Panc1 (cell line): ENCODE data around the gene HLA-G. TPM values are rescaled to one million over a fixed set of nuclear protein-coding genes. Genes with fewer than 3 reads are reported as not detected.

Experiments used
- ATAC-seq: fragments of 200-7000 bp; cut with Tn5 transposase; 2 replicates; pipeline ENCODE4 v1.9.1; 2020; ENCODE audit warnings: mild to moderate bottlenecking, moderate library complexity
- BruUV-seq: library from RNA; stranded (reverse); fragments of 400-500 nt; replicated peaks from 2 replicates; lab custom pipeline; 2021; lab: Mats Ljungman, UMichigan
- CTCF ChIA-PET: fragments of 300-600 bp; sonication (Branson Sonifier 250); formaldehyde crosslinking; loops from one replicate; lab custom pipeline; 2022; ENCODE audit warnings: antibody characterized with exemption; lab: Charles Lee
- POLR2A ChIA-PET: fragments of 300-600 bp; sonication (Branson Sonifier 250); formaldehyde crosslinking; loops from one replicate; lab custom pipeline; 2022; ENCODE audit warnings: antibody characterized with exemption; lab: Charles Lee
- DNase-seq: peaks from one replicate; pipeline ENCODE4 v3.0.0-alpha.2; 2010; ENCODE audit warnings: low read depth, low spot score
- H3K27ac ChIP-seq: 2 replicates; pipeline ENCODE4 v1.5.1; 2011; ENCODE audit warnings: mild to moderate bottlenecking, low read length, inconsistent platforms
- H3K27me3 ChIP-seq: fragments of 200-500 bp; sonication (Bioruptor generic); 2 replicates; pipeline ENCODE4 v1.6.0; 2014; ENCODE audit warnings: low read length, inconsistent platforms; ENCODE audit not compliant: control insufficient read depth, insufficient read depth
- H3K36me3 ChIP-seq: fragments of 200-500 bp; sonication (Bioruptor generic); 2 replicates; pipeline ENCODE4 v1.5.1; 2014; ENCODE audit warnings: inconsistent platforms, mild to moderate bottlenecking, low read length, moderate library complexity; ENCODE audit not compliant: control insufficient read depth, insufficient read depth
- H3K4me1 ChIP-seq: 2 replicates; pipeline ENCODE4 v1.5.1; 2011; ENCODE audit warnings: inconsistent platforms, mild to moderate bottlenecking, low read length, moderate library complexity; ENCODE audit not compliant: control insufficient read depth, insufficient read depth
- H3K4me3 ChIP-seq, 2 experiments: 2 replicates each; pipeline ENCODE4 v1.5.1; 2011 to 2012; ENCODE audit warnings: low read depth in 2 of 2, low read length in 2 of 2, mild to moderate bottlenecking in 2 of 2, inconsistent platforms in 1 of 2, moderate library complexity in 1 of 2
- H3K9me3 ChIP-seq: fragments of 200-500 bp; sonication (Bioruptor generic); 2 replicates; pipeline ENCODE4 v1.5.1; 2014; ENCODE audit warnings: low read depth, mild to moderate bottlenecking, inconsistent platforms, low read length, moderate library complexity; ENCODE audit not compliant: control insufficient read depth, insufficient read depth
- POLR2AphosphoS5 ChIP-seq: IDR thresholded peaks from 2 replicates; pipeline ENCODE4 v1.6.1; 2012; ENCODE audit warnings: mild to moderate bottlenecking, low read depth, low read length, moderate library complexity
- SIN3A ChIP-seq: IDR thresholded peaks from 2 replicates; pipeline ENCODE4 v1.6.1; 2012; ENCODE audit warnings: low read depth, mild to moderate bottlenecking, low read length, moderate library complexity, borderline replicate concordance; ENCODE audit not compliant: insufficient read depth
- TCF7L2 ChIP-seq: IDR thresholded peaks from 2 replicates; pipeline ENCODE4 v1.6.1; 2011; ENCODE audit warnings: mild to moderate bottlenecking, low read depth, low read length, inconsistent platforms
- in situ Hi-C: cut with HindIII; loops from 2 replicates; pipeline ENCODE4 v1.10.0; 2016; ENCODE audit warnings: low sequenced_read_pairs, low pct_unique_long_range_greater_than_20kb
- intact Hi-C: fragments of 100-400 bp; cut with micrococcal nuclease; formaldehyde crosslinking; loops from one replicate; pipeline ENCODE4 v1.10.0; 2022; ENCODE audit not compliant: unreplicated experiment
- total RNA-seq: library from RNA; stranded (reverse); gene quantifications from one replicate; pipeline ENCODE4 v1.2.1, GENCODE V29; 2021; ENCODE audit not compliant: unreplicated experiment
- TF ChIP-seq, protein P1 (sequence below): fragments of 450-650 bp; IDR thresholded peaks from 2 replicates; pipeline ENCODE4 v1.5.1; 2017; ENCODE audit warnings: mild to moderate bottlenecking
- TF ChIP-seq, protein P2 (sequence below), 2 experiments: IDR thresholded peaks; 2 replicates each; pipeline ENCODE4 v1.6.1; 2011 to 2012; ENCODE audit warnings: low read depth in 2 of 2, control low read depth in 1 of 2, low read length in 1 of 2, mild to moderate bottlenecking in 1 of 2, moderate library complexity in 1 of 2; ENCODE audit not compliant: insufficient read depth in 1 of 2

Gene HLA-G
- total RNA-seq, 1 experiment from 2014 or later: 0.62 TPM

DNA sequence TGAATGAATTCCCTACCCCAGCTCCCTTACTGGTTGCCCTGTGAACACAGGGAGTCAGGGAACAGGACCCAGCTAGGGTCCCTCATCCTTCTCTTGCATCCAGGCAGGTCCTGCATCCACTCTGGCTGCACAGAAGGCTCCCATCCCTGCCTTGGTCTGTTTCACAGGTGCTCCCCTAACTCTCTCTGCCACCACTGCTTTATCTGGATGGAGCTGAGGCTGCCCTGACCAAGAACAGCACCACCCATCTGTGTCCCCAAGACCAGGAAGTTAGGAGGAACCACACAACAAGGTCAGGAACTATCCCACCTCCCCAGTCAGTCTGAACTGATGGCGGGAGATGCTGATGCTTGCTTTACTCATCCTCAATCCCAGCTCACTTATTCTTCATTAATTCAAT lies 16.2 kb upstream of the HLA-G start:
- intact Hi-C loops (no loop called here), in situ Hi-C loops (no loop called here)
- no peaks in the 10 kb centered on the region for H3K36me3 ChIP-seq
- H3K27me3 ChIP-seq: peaks cover 25% of the 10 kb centered on the region
- ChIA-PET POLR2A (interaction anchor here (0.5 kb wide), 1 partner anchor 167 kb away, joined by 8 read pairs; no protein-coding TSS in a partner anchor), CTCF (no interaction called here)
- H3K4me3 ChIP-seq: no peak overlapping the region
- TF ChIP-seq SIN3A (no peak), TCF7L2 (no peak), POLR2AphosphoS5 (no peak)
- TF ChIP-seq, protein P1, sequence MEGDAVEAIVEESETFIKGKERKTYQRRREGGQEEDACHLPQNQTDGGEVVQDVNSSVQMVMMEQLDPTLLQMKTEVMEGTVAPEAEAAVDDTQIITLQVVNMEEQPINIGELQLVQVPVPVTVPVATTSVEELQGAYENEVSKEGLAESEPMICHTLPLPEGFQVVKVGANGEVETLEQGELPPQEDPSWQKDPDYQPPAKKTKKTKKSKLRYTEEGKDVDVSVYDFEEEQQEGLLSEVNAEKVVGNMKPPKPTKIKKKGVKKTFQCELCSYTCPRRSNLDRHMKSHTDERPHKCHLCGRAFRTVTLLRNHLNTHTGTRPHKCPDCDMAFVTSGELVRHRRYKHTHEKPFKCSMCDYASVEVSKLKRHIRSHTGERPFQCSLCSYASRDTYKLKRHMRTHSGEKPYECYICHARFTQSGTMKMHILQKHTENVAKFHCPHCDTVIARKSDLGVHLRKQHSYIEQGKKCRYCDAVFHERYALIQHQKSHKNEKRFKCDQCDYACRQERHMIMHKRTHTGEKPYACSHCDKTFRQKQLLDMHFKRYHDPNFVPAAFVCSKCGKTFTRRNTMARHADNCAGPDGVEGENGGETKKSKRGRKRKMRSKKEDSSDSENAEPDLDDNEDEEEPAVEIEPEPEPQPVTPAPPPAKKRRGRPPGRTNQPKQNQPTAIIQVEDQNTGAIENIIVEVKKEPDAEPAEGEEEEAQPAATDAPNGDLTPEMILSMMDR: no peak
- TF ChIP-seq, protein P2, sequence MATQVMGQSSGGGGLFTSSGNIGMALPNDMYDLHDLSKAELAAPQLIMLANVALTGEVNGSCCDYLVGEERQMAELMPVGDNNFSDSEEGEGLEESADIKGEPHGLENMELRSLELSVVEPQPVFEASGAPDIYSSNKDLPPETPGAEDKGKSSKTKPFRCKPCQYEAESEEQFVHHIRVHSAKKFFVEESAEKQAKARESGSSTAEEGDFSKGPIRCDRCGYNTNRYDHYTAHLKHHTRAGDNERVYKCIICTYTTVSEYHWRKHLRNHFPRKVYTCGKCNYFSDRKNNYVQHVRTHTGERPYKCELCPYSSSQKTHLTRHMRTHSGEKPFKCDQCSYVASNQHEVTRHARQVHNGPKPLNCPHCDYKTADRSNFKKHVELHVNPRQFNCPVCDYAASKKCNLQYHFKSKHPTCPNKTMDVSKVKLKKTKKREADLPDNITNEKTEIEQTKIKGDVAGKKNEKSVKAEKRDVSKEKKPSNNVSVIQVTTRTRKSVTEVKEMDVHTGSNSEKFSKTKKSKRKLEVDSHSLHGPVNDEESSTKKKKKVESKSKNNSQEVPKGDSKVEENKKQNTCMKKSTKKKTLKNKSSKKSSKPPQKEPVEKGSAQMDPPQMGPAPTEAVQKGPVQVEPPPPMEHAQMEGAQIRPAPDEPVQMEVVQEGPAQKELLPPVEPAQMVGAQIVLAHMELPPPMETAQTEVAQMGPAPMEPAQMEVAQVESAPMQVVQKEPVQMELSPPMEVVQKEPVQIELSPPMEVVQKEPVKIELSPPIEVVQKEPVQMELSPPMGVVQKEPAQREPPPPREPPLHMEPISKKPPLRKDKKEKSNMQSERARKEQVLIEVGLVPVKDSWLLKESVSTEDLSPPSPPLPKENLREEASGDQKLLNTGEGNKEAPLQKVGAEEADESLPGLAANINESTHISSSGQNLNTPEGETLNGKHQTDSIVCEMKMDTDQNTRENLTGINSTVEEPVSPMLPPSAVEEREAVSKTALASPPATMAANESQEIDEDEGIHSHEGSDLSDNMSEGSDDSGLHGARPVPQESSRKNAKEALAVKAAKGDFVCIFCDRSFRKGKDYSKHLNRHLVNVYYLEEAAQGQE (IDR thresholded peaks at IDR 0.05; ENCODE audit: insufficient read depth in 1 of 2, low read depth in 2 of 2, low read length in 1 of 2): no peak
- BruUV-seq: no TSS peak
- DNase-seq: no peak
- no peak for ATAC-seq
- no peaks in the 10 kb centered on the region for H3K9me3 ChIP-seq
- H3K4me1 ChIP-seq: no peaks in the 10 kb centered on the region
- H3K27ac ChIP-seq: no peak overlapping the region

DNA sequence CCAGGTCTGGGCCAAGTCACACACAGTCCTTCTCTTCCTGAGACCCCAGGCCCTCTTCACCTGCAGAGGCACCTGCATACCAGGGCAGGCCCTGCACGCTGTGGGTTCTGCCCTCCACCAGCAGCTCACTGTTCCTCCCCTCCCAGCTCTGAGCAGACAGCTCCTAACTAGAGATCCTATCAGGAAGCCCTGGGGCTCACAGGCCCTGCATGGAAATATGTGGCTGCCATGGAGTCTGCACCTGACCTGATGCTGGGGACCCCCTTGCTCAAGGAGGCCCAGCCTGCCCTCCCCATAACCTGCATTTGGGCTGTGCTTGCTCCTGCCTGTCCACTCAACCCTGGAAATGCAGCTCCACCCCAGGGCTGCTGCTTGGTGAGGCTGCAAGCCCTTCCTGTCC lies 14.6 kb upstream of the HLA-G start:
- no peaks in the 10 kb centered on the region for H3K4me1 ChIP-seq
- no peaks in the 10 kb centered on the region for H3K9me3 ChIP-seq
- DNase-seq: no peak
- no peak overlapping the region for H3K4me3 ChIP-seq
- in situ Hi-C loops (no loop called here), intact Hi-C loops (no loop called here)
- POLR2A ChIA-PET: no interaction called here
- peaks cover 14% of the 10 kb centered on the region for H3K27me3 ChIP-seq
- CTCF ChIA-PET: interaction anchor here (0.6 kb wide), 1 partner anchor 138 kb away, joined by 7 read pairs; no protein-coding TSS in a partner anchor
- BruUV-seq: no TSS peak
- no peak for TF ChIP-seq POLR2AphosphoS5
- no peak for TF ChIP-seq SIN3A
- TF ChIP-seq, protein P2 (IDR thresholded peaks at IDR 0.05; ENCODE audit: insufficient read depth in 1 of 2, low read depth in 2 of 2, low read length in 1 of 2): no peak
- ATAC-seq: peak; percentile 56; the same call in 1 of the 2 replicates
- no peak overlapping the region for H3K27ac ChIP-seq
- H3K36me3 ChIP-seq: no peaks in the 10 kb centered on the region
